Urothelium cell line (cell line): Measurements from ENCODE around the gene GOLGA6L10.
"Not testable (repeated sequence)": the region's sequence is repeated elsewhere in the genome, so short reads cannot be mapped to it uniquely, and the experiment has no call there.

Experiments
- DNase-seq: peaks from one replicate; pipeline ENCODE4 v3.0.0; 2011; ENCODE audit warnings: low spot score, mixed read lengths
- FAIRE-seq: peaks from 2 replicates; lab custom pipeline; 2011; peaks lifted over from hg19 to GRCh38; lab: Jason Lieb, UNC

Gene GOLGA6L10

GRCh38 chr15:82320861-82321260, 28.4 kb downstream of the GOLGA6L10 start:
- not testable (repeated sequence) for FAIRE-seq, DNase-seq

- not testable (repeated sequence) for FAIRE-seq, DNase-seq
Measured at GRCh38 chr15:82319522-82320278, 29.6 kb downstream of the GOLGA6L10 start.

GRCh38 chr15:82318281-82318680, 31.0 kb downstream of the GOLGA6L10 start:
- DNase-seq, result not testable (repeated sequence)

GRCh38 chr15:82317516-82317915, 31.8 kb downstream of the GOLGA6L10 start:
- not testable (repeated sequence) for FAIRE-seq, DNase-seq

More at GRCh38 chr15:82318281-82318680, 31.0 kb downstream of the GOLGA6L10 start:
- not testable (repeated sequence) for FAIRE-seq

GRCh38 chr15:82317091-82317489, 32.2 kb downstream of the GOLGA6L10 start:
- DNase-seq, result no peak
- no peak for FAIRE-seq

GRCh38 chr15:82316247-82317090, 32.8 kb downstream of the GOLGA6L10 start:
- not testable (repeated sequence) for FAIRE-seq, DNase-seq

GRCh38 chr15:82315519-82316246, 33.6 kb downstream of the GOLGA6L10 start:
- DNase-seq (no peak), FAIRE-seq (no peak)

- FAIRE-seq (no peak), DNase-seq (no peak)
Measured at GRCh38 chr15:82314769-82315518, 34.3 kb downstream of the GOLGA6L10 start.

- not testable (repeated sequence) for FAIRE-seq, DNase-seq
Measured at GRCh38 chr15:82313951-82314768, 35.1 kb downstream of the GOLGA6L10 start.

GRCh38 chr15:82313446-82313845, 35.8 kb downstream of the GOLGA6L10 start:
- FAIRE-seq (no peak), DNase-seq (no peak)

- DNase-seq, result no peak
- FAIRE-seq, result no peak
Measured at GRCh38 chr15:82312586-82313349, 36.5 kb downstream of the GOLGA6L10 start.

- DNase-seq, FAIRE-seq: not testable (repeated sequence)
Measured at GRCh38 chr15:82311321-82311720, 38.0 kb downstream of the GOLGA6L10 start.

GRCh38 chr15:82309802-82310201, 39.5 kb downstream of the GOLGA6L10 start:
- DNase-seq (no peak), FAIRE-seq (no peak)

GRCh38 chr15:82307714-82308081, 41.6 kb downstream of the GOLGA6L10 start:
- no peak for FAIRE-seq
- no peak for DNase-seq

GRCh38 chr15:82306791-82307713, 42.2 kb downstream of the GOLGA6L10 start:
- DNase-seq, result no peak
- no peak for FAIRE-seq

- no peak for FAIRE-seq
- DNase-seq, result no peak
Measured at GRCh38 chr15:82305621-82306048, 43.6 kb downstream of the GOLGA6L10 start.

GRCh38 chr15:82304778-82305090, 44.5 kb downstream of the GOLGA6L10 start:
- FAIRE-seq (no peak), DNase-seq (no peak)
